T-cell (primary cell): ENCODE results near the gene LPIN1. TPM values are rescaled to one million over a fixed set of nuclear protein-coding genes. Genes with fewer than 3 reads are reported as not detected.

Experiments used
- ATAC-seq, 4 experiments: fragments of 200-7000 bp in 3 of 4; fragments of 150-1000 bp in 1 of 4; cut with Tn5 transposase; replicated peaks in 1 of 4; 1 replicate in 3 of 4; 2 replicates in 1 of 4; pipeline ENCODE4 v1.10.0; 2021; ENCODE audit warnings: moderate library complexity in 3 of 4, mild to moderate bottlenecking in 2 of 4, moderate number of reproducible peaks in 1 of 4
- CTCF ChIA-PET, 2 donors: fragments of 300-600 bp; sonication (Branson Sonifier 250); formaldehyde crosslinking; loops; one replicate each; lab custom pipeline; 2022; ENCODE audit warnings: antibody characterized with exemption in 2 of 2; lab: Charles Lee
- POLR2A ChIA-PET, 2 donors: fragments of 300-600 bp; sonication (Branson Sonifier 250); formaldehyde crosslinking; loops; one replicate each; lab custom pipeline; 2022; ENCODE audit warnings: antibody characterized with exemption in 2 of 2; lab: Charles Lee
- DNase-seq, 35 experiments: peaks; one replicate each; pipeline versions ENCODE4 v3.0.0 to v3.0.0-alpha.2; 2013 to 2023
- H3K27ac ChIP-seq: one replicate; pipeline ENCODE4 v1.5.1; 2013; ENCODE audit warnings: low read length
- H3K27me3 ChIP-seq, 2 experiments: replicated peaks in 1 of 2; 1 replicate in 1 of 2; 2 replicates in 1 of 2; pipeline versions ENCODE4 v1.6.1 to v1.7.0; 2013; ENCODE audit warnings: low read length in 1 of 2, mixed read lengths in 1 of 2; ENCODE audit not compliant: control insufficient read depth in 2 of 2, insufficient read depth in 2 of 2; ENCODE audit errors: extremely low read depth in 1 of 2
- H3K36me3 ChIP-seq, 2 donors: 1 replicate in 1 of 2; 2 replicates in 1 of 2; pipeline versions ENCODE4 v1.6.1 to v1.7.0; 2013; ENCODE audit warnings: low read length in 1 of 2; ENCODE audit not compliant: control insufficient read depth in 2 of 2, insufficient read depth in 1 of 2; ENCODE audit errors: extremely low read depth in 1 of 2
- H3K4me1 ChIP-seq, 2 experiments: 1 replicate in 1 of 2; 2 replicates in 1 of 2; pipeline versions ENCODE4 v1.6.1 to v1.7.0; 2013; ENCODE audit warnings: low read length in 2 of 2, mixed read lengths in 1 of 2; ENCODE audit not compliant: insufficient read depth in 2 of 2, control insufficient read depth in 1 of 2; ENCODE audit errors: extremely low read depth in 1 of 2
- H3K4me3 ChIP-seq, 2 donors: 1 replicate in 1 of 2; 2 replicates in 1 of 2; pipeline versions ENCODE4 v1.5.1 to v1.7.0; 2013; ENCODE audit warnings: mild to moderate bottlenecking in 2 of 2, low read length in 1 of 2, moderate library complexity in 1 of 2; ENCODE audit not compliant: control insufficient read depth in 1 of 2; ENCODE audit errors: extremely low read depth in 1 of 2
- H3K9me3 ChIP-seq: 2 replicates; pipeline ENCODE4 v1.7.0; 2013
- H3K27ac Mint-ChIP-seq, 2 donors: one replicate each; pipeline ENCODE4 v1.8.0; 2020 to 2021; ENCODE audit warnings: mild to moderate bottlenecking in 2 of 2, mixed read lengths in 2 of 2
- H3K27me3 Mint-ChIP-seq, 2 donors: one replicate each; pipeline ENCODE4 v1.8.0; 2021 to 2022; ENCODE audit warnings: mixed read lengths in 2 of 2
- H3K36me3 Mint-ChIP-seq: one replicate; pipeline ENCODE4 v1.8.0; 2021; ENCODE audit warnings: mixed read lengths
- H3K4me1 Mint-ChIP-seq, 3 donors: one replicate each; pipeline ENCODE4 v1.8.0; 2020 to 2022; ENCODE audit warnings: mixed read lengths in 3 of 3, mild to moderate bottlenecking in 1 of 3
- H3K4me3 Mint-ChIP-seq, 3 donors: one replicate each; pipeline ENCODE4 v1.8.0; 2020 to 2022; ENCODE audit warnings: mild to moderate bottlenecking in 3 of 3, mixed read lengths in 3 of 3, moderate library complexity in 3 of 3
- H3K9me3 Mint-ChIP-seq, 3 donors: one replicate each; pipeline ENCODE4 v1.8.0; 2020 to 2022; ENCODE audit warnings: mixed read lengths in 3 of 3
- WGBS: methylation state at CpG from one replicate; pipeline ENCODE4 v1.1.5; 2013; ENCODE audit warnings: missing lambda C conversion rate; ENCODE audit not compliant: insufficient coverage; 5-methylcytosine and 5-hydroxymethylcytosine counted together
- total RNA-seq, 35 experiments: library from RNA in 6 of 35; stranded (reverse) in 6 of 35; fragments of 120-200 nt in 1 of 35; gene quantifications; one replicate each; pipeline versions ENCODE4 v1.2.1 to v1.2.4 and lab custom pipeline; 2013 to 2026

The LPIN1 gene
- total RNA-seq, 5 donors from 2014 or later (not counting 1 experiment from before 2014, with no cell fraction given): 67.1 to 102 (median 88.0) TPM

DNA sequence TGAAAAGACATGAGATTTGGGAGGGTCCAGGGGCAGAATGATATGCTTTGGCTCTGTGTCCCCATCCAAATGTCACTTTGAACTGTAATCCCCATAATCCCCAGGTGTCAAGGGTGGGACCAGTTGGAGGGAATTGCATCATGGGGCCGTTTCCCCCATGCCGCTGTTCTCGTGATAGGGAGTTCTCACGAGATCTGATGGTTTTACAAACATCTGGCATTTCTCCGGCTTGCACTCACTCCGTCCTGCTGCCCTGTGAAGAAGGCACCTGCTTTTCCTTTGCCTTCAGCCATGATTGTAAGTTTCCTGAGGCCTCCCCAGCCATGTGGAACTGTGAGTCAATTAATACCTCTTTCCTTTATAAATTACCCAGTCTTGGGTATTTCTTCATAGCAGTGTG is 51.4 kb downstream of the LPIN1 start:
- Histone ChIP-seq H3K27ac (no peak overlapping the region), H3K4me3 (no peak overlapping the region), H3K9me3 (no peaks in the 10 kb centered on the region), H3K36me3 (peaks cover 13 to 95% of the 10 kb centered on the region in 2 donors), H3K27me3 (no peaks in the 10 kb centered on the region), H3K4me1 (no peaks in the 10 kb centered on the region)
- ATAC-seq (no peak), DNase-seq (no peak)
- Mint-ChIP-seq H3K4me1 (peaks cover 0 to 7% (median 5%) of the 10 kb centered on the region in 3 donors), H3K36me3 (peaks cover 87% of the 10 kb centered on the region), H3K4me3 (no peak overlapping the region), H3K9me3 (no peaks in the 10 kb centered on the region), H3K27ac (no peak overlapping the region), H3K27me3 (no peaks in the 10 kb centered on the region)
- CTCF ChIA-PET: no interaction called here
- WGBS: 100% methylated on average over 6 of the region's 6 CpGs
- POLR2A ChIA-PET: no interaction called here

DNA sequence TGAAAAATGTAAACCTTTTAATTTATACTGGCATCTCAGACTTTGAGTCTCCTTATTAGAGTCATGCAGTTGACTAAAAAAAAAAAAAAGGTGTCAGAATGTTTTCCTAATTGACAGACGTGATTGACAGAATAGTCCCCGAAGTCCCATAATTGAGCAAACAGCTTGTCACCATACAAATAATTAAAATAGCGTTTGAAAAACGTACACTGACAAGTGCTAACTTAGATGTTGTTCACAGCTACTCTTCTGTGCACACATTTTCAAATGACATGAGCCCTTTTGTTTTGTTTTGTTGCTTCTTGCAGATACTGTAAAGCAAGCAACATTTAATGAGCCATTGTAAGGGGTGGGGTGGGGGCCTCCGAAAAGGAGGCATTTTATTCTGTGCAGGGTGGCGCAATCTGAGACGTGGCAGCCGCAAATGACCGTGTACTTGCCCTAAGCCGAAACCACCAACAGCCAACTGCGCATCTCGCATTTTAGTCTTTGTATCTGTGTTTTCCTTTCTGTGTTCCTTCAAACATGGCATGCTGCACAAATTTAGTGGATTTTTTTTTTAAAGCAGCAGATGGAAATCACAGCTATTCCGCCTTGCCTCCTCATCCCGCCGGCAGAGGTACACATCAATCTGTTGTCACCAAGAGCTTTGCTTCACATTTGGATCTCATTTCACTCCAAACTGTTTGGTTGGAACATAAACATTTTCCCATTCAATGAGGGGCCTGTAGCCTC is 52.4 kb downstream of the LPIN1 start:
- Histone ChIP-seq H3K4me1 (no peaks in the 10 kb centered on the region), H3K27me3 (no peaks in the 10 kb centered on the region), H3K36me3 (peaks cover 13 to 95% of the 10 kb centered on the region in 2 donors), H3K27ac (no peak overlapping the region), H3K4me3 (no peak overlapping the region), H3K9me3 (no peaks in the 10 kb centered on the region)
- H3K27me3 Mint-ChIP-seq: no peaks in the 10 kb centered on the region
- DNase-seq: no peak
- no peak overlapping the region for H3K27ac Mint-ChIP-seq
- peaks cover 0 to 7% (median 5%) of the 10 kb centered on the region in 3 donors for H3K4me1 Mint-ChIP-seq
- CTCF ChIA-PET: no interaction called here
- WGBS: 97% methylated on average over 13 of the region's 15 CpGs
- H3K36me3 Mint-ChIP-seq: peaks cover 84% of the 10 kb centered on the region
- no peak for ATAC-seq
- POLR2A ChIA-PET: no interaction called here
- H3K9me3 Mint-ChIP-seq: no peaks in the 10 kb centered on the region
- no peak overlapping the region for H3K4me3 Mint-ChIP-seq

- H3K36me3 ChIP-seq: peaks cover 12 to 98% of the 10 kb centered on the region in 2 donors
- H3K27ac Mint-ChIP-seq: no peak overlapping the region
- 83% methylated on average over 3 of the region's 8 CpGs for WGBS
These were observed 53.4 kb downstream of the LPIN1 start for GRCh38 chr2:11799826-11800225.

GRCh38 chr2:11802782-11803191 is 56.4 kb downstream of the LPIN1 start:
- WGBS: 100% methylated on average over 4 of the region's 11 CpGs
- peaks cover 79% of the 10 kb centered on the region for H3K36me3 Mint-ChIP-seq
- H3K27ac Mint-ChIP-seq: no peak overlapping the region
- H3K4me3 Mint-ChIP-seq: no peak overlapping the region
- no peaks in the 10 kb centered on the region for H3K9me3 Mint-ChIP-seq
- H3K4me1 ChIP-seq: no peaks in the 10 kb centered on the region
- peaks cover 0 to 10% (median 7%) of the 10 kb centered on the region in 3 donors for H3K4me1 Mint-ChIP-seq
- no peak overlapping the region for H3K27ac ChIP-seq
- CTCF ChIA-PET: no interaction called here
- H3K4me3 ChIP-seq: no peak overlapping the region
- peak in 1 of 35 experiments; percentile 4 for DNase-seq
- no peaks in the 10 kb centered on the region for H3K27me3 ChIP-seq
- POLR2A ChIA-PET: no interaction called here
- peaks cover 9 to 98% of the 10 kb centered on the region in 2 donors for H3K36me3 ChIP-seq
- no peak for ATAC-seq
- no peaks in the 10 kb centered on the region for H3K27me3 Mint-ChIP-seq
- H3K9me3 ChIP-seq: no peaks in the 10 kb centered on the region

More at GRCh38 chr2:11799826-11800225, 53.4 kb downstream of the LPIN1 start:
- ATAC-seq (no peak), DNase-seq (no peak)
- H3K27me3 Mint-ChIP-seq: no peaks in the 10 kb centered on the region
- CTCF ChIA-PET: no interaction called here
- no peaks in the 10 kb centered on the region for H3K9me3 ChIP-seq
- H3K4me3 Mint-ChIP-seq: no peak overlapping the region
- H3K4me1 ChIP-seq: no peaks in the 10 kb centered on the region
- no peak overlapping the region for H3K4me3 ChIP-seq
- no peak overlapping the region for H3K27ac ChIP-seq
- peaks cover 0 to 7% (median 5%) of the 10 kb centered on the region in 3 donors for H3K4me1 Mint-ChIP-seq
- POLR2A ChIA-PET: no interaction called here
- H3K27me3 ChIP-seq: no peaks in the 10 kb centered on the region
- H3K9me3 Mint-ChIP-seq: no peaks in the 10 kb centered on the region
- peaks cover 83% of the 10 kb centered on the region for H3K36me3 Mint-ChIP-seq

GRCh38 chr2:11805024-11805423 is 58.6 kb downstream of the LPIN1 start:
- Histone ChIP-seq H3K9me3 (no peaks in the 10 kb centered on the region), H3K4me1 (no peaks in the 10 kb centered on the region), H3K27me3 (no peaks in the 10 kb centered on the region), H3K36me3 (peaks cover 5 to 93% of the 10 kb centered on the region in 2 donors), H3K27ac (no peak overlapping the region), H3K4me3 (no peak overlapping the region)
- no peak overlapping the region for H3K27ac Mint-ChIP-seq
- peaks cover 70% of the 10 kb centered on the region for H3K36me3 Mint-ChIP-seq
- ATAC-seq (no peak), DNase-seq (no peak)
- POLR2A ChIA-PET: no interaction called here
- no peak overlapping the region for H3K4me3 Mint-ChIP-seq
- 100% methylated on average over 2 of the region's 6 CpGs for WGBS
- no peaks in the 10 kb centered on the region for H3K27me3 Mint-ChIP-seq
- H3K4me1 Mint-ChIP-seq: peaks cover 0 to 12% (median 5%) of the 10 kb centered on the region in 3 donors
- H3K9me3 Mint-ChIP-seq: no peaks in the 10 kb centered on the region
- CTCF ChIA-PET: no interaction called here

GRCh38 chr2:11805920-11806319 is 59.5 kb downstream of the LPIN1 start:
- no peak overlapping the region for H3K27ac ChIP-seq
- no peaks in the 10 kb centered on the region for H3K9me3 Mint-ChIP-seq
- peaks cover 5 to 93% of the 10 kb centered on the region in 2 donors for H3K36me3 ChIP-seq
- no peaks in the 10 kb centered on the region for H3K9me3 ChIP-seq
- peaks cover 0 to 7% (median 0%) of the 10 kb centered on the region in 3 donors for H3K4me1 Mint-ChIP-seq
- no peaks in the 10 kb centered on the region for H3K27me3 ChIP-seq
- no peak overlapping the region for H3K27ac Mint-ChIP-seq
- peaks cover 72% of the 10 kb centered on the region for H3K36me3 Mint-ChIP-seq
- no peak overlapping the region for H3K4me3 Mint-ChIP-seq
- DNase-seq (peak in 1 of 35 experiments; percentile 22), ATAC-seq (no peak)
- no peaks in the 10 kb centered on the region for H3K4me1 ChIP-seq
- no peak overlapping the region for H3K4me3 ChIP-seq
- POLR2A ChIA-PET: no interaction called here
- WGBS: no CpG with 5 or more reads among the region's 6 CpGs
- CTCF ChIA-PET: no interaction called here
- no peaks in the 10 kb centered on the region for H3K27me3 Mint-ChIP-seq
